Lung (tissue), 12 donors: Measurements from ENCODE around the gene UNC50. TPM values are rescaled to one million over a fixed set of nuclear protein-coding genes. Genes with fewer than 3 reads are reported as not detected.
A peak's percentile ranks its signal among the peaks of the same experiment; 100 is the strongest.
"Not testable (repeated sequence)": the region's sequence is repeated elsewhere in the genome, so short reads cannot be mapped to it uniquely, and the experiment has no call there.

Source experiments
- ATAC-seq: fragments of 200-7000 bp; cut with Tn5 transposase; one replicate; pipeline ENCODE4 v1.9.1; 2020; ENCODE audit warnings: moderate number of reproducible peaks; ENCODE audit not compliant: insufficient read depth, low FRiP score
- DNase-seq, 3 donors: peaks; one replicate each; pipeline ENCODE4 v3.0.0-alpha.2; 2013 to 2017
- H3K27ac ChIP-seq, 2 donors: one replicate each; pipeline ENCODE4 v1.5.1; 2013; ENCODE audit warnings: mild to moderate bottlenecking in 2 of 2, moderate library complexity in 2 of 2, control low read depth in 1 of 2, inconsistent platforms in 1 of 2, low read depth in 1 of 2, low read length in 1 of 2
- H3K27me3 ChIP-seq, 3 donors: one replicate each; pipeline ENCODE4 v1.5.1; 2013; ENCODE audit warnings: low read length in 2 of 3; ENCODE audit not compliant: control insufficient read depth in 3 of 3, insufficient read depth in 3 of 3
- H3K36me3 ChIP-seq, 4 donors: one replicate each; pipeline ENCODE4 v1.5.1; 2013; ENCODE audit warnings: low read length in 4 of 4, mild to moderate bottlenecking in 1 of 4, moderate library complexity in 1 of 4; ENCODE audit not compliant: control insufficient read depth in 4 of 4, insufficient read depth in 4 of 4
- H3K4me1 ChIP-seq, 5 donors: one replicate each; pipeline ENCODE4 v1.5.1; 2013; ENCODE audit warnings: low read length in 5 of 5, mild to moderate bottlenecking in 2 of 5, moderate library complexity in 1 of 5; ENCODE audit not compliant: control insufficient read depth in 5 of 5, insufficient read depth in 5 of 5
- H3K4me3 ChIP-seq: one replicate; pipeline ENCODE4 v1.5.1; 2013; ENCODE audit warnings: mild to moderate bottlenecking, control low read depth, moderate library complexity
- H3K9ac ChIP-seq, 2 donors: one replicate each; pipeline ENCODE4 v1.5.1; 2013; ENCODE audit warnings: low read length in 2 of 2, control low read depth in 1 of 2; ENCODE audit not compliant: insufficient read depth in 1 of 2
- H3K9me3 ChIP-seq, 4 donors: one replicate each; pipeline ENCODE4 v1.5.1; 2013; ENCODE audit warnings: low read length in 3 of 4, mild to moderate bottlenecking in 1 of 4, moderate library complexity in 1 of 4; ENCODE audit not compliant: control insufficient read depth in 4 of 4, insufficient read depth in 3 of 4
- CTCF ChIP-seq: IDR thresholded peaks from 2 replicates; pipeline ENCODE4 v1.5.1; 2012; ENCODE audit warnings: mild to moderate bottlenecking; ENCODE audit errors: control extremely low read depth, extremely low read depth
- WGBS, 2 donors: extraction: QIAGEN DNeasy Blood & Tissue Kit; methylation state at CpG; one replicate each; pipeline ENCODE4 v1.1.7; 2013; 5-methylcytosine and 5-hydroxymethylcytosine counted together
- polyA plus RNA-seq, 2 donors: library from polyadenylated mRNA; stranded (reverse); fragments of 200-250 nt; gene quantifications; one replicate each; pipeline ENCODE4 v1.2.1, GENCODE V29; 2013
- total RNA-seq, 2 donors: library from RNA; depleted of rRNA in 1 of 2; stranded (reverse); fragments of >200 nt in 1 of 2; gene quantifications; one replicate each; pipeline ENCODE4 v1.2.1, GENCODE V29; 2014 to 2021
- donor health status: control.
- donor health status: control.
- donor health status: Bipolar disorder and iron deficiency.
- donor health status: healthy.
- donor health status: DM: yes; HTN: yes; CAD: no.

UNC50 gene
- total and polyA plus RNA-seq, 4 donors: 36.4 to 54.7 (median 43.7) TPM

GRCh38 chr2:98658816-98659490 lies 50.6 kb downstream of the UNC50 start:
- ATAC-seq: no peak

GRCh38 chr2:98659491-98659840 lies 51.1 kb downstream of the UNC50 start:
- not testable (repeated sequence) for H3K36me3 ChIP-seq, H3K4me3 ChIP-seq, H3K27ac ChIP-seq, H3K9ac ChIP-seq, H3K27me3 ChIP-seq, ATAC-seq, H3K9me3 ChIP-seq, H3K4me1 ChIP-seq, DNase-seq
- 91 to 95% methylated on average over 3 of the region's 3 CpGs for WGBS, 2 donors

More at GRCh38 chr2:98658816-98659490, 50.6 kb downstream of the UNC50 start:
- 87 to 93% methylated on average over 4 of the region's 4 CpGs for WGBS, 2 donors
- H3K9ac ChIP-seq: no peak overlapping the region
- no peaks in the 10 kb centered on the region for H3K9me3 ChIP-seq
- peaks cover 0 to 1% (median 0%) of the 10 kb centered on the region in 4 donors for H3K36me3 ChIP-seq
- no peak overlapping the region for H3K4me3 ChIP-seq
- H3K27me3 ChIP-seq: no peaks in the 10 kb centered on the region
- no peaks in the 10 kb centered on the region for H3K4me1 ChIP-seq
- H3K27ac ChIP-seq: no peak overlapping the region
- no peak for TF ChIP-seq CTCF
- no peak for DNase-seq

- Histone ChIP-seq H3K9me3 (no peaks in the 10 kb centered on the region), H3K27ac (peak overlapping the region in 1 of 2 donors; percentile 15), H3K36me3 (peaks cover 0 to 4% (median 2%) of the 10 kb centered on the region in 4 donors), H3K4me3 (no peak overlapping the region), H3K4me1 (no peaks in the 10 kb centered on the region), H3K9ac (no peak overlapping the region), H3K27me3 (no peaks in the 10 kb centered on the region)
- DNase-seq (no peak), ATAC-seq (no peak)
- WGBS, 2 donors: 82 to 89% methylated on average over 12 of the region's 12 CpGs
- TF ChIP-seq CTCF: no peak
These were observed 55.2 kb downstream of the UNC50 start for GRCh38 chr2:98663511-98664090.

GRCh38 chr2:98664323-98664722 lies 55.9 kb downstream of the UNC50 start:
- no peak for ATAC-seq

More at GRCh38 chr2:98664323-98664722, 55.9 kb downstream of the UNC50 start:
- Histone ChIP-seq H3K4me1 (no peaks in the 10 kb centered on the region), H3K4me3 (no peak overlapping the region), H3K9me3 (no peaks in the 10 kb centered on the region), H3K27me3 (no peaks in the 10 kb centered on the region), H3K9ac (no peak overlapping the region), H3K27ac (no peak overlapping the region), H3K36me3 (peaks cover 0 to 4% (median 2%) of the 10 kb centered on the region in 4 donors)
- WGBS, 2 donors: 48 to 59% methylated on average over 3 of the region's 3 CpGs
- no peak for DNase-seq
- no peak for TF ChIP-seq CTCF
